Stimulated activated naive CD8-positive, alpha-beta T cell treated with anti-CD3 and anti-CD28 coated beads, Interleukin-15, Interleukin-2, amounts not matched to agents 100 U/mL and 50 U/mL, for 24 hours (primary cell): ENCODE data around the gene WDR20.

Source experiments
- ATAC-seq: fragments of 150-1000 bp; cut with Tn5 transposase; one replicate; pipeline ENCODE4 v1.10.0; 2021
- DNase-seq: peaks from one replicate; pipeline ENCODE4 v3.0.0; 2021

WDR20 gene

DNA sequence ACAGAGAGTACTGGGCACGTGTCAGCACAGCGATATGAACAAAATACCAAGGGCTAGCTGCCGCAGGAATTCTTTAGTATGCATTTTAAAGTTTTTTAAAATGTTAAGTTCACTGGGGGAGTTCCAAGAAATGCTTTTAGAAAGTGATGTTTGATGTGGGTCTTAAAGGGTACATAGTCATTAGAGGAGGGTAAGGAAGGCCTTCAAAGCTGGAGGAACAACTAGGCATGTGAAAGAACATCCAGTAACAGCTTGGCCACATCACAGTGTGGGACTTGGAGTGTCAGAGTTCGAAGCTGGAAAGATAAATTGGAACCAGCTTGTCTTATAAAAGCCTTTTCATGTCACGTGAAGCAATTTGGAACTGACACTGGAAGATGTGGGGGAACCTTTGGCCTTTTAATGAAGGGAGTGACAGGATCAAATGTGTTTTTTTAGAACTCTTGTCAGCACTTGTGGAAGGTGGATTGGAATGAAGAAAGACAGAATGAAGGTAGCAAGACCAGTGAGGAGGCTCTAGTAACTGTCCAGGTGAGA lies 57.7 kb downstream of the WDR20 start:
- peak; percentile 60 for ATAC-seq

DNA sequence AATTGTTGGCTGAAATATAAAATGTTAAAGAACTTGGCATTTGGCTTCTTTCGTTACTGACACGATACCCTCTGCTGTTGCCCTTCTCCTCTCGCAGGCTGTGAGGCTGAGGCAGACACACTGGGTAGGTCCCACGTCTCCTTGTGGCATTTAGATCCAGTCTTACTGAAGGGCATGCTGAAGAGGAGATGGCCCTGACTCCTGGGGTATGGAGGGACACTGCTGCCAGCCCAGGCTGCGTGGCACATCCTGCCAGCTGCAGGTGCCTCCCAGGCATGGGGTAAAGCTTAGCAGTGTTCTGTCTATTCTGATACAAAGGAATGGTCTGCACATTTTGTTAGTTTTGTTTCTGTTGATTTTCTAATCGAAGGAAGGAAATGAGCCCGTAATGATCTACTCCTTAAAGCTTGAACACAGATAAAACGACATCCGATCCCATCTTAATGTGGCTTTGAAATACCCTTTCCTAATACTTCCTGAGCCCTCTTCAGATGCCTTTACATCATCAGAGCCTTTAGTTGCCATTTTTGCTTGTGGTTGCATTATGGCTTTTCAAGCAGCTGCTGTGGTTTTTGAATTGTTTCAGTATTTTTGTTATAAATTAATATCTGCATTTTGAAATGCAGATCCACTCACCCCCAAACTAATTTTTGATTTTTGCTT lies 61.1 kb downstream of the WDR20 start:
- ATAC-seq (peak; percentile 14), DNase-seq (peak; percentile 14)

More for the DNA sequence above, 57.7 kb downstream of the WDR20 start:
- no peak for DNase-seq

DNA sequence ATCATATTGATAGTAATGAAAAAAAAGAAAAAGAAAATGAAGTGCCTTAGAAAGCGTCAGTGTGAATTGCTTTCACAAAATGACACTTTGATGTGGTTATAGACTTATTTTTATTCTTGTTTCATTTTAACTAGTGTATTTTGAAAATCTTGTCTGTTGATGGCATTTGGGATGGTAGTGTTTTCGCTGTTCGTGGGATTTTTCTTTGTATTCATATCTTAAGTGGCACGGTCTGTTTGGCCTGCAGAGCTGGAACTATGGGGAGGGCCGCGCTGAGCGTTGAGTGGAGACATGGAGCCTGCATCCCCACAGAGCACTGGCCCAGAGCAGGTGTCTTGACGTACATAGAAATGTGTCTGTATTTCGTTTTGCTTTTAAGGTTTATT lies 61.6 kb downstream of the WDR20 start:
- ATAC-seq: peak; percentile 65
- peak; percentile 36 for DNase-seq

DNA sequence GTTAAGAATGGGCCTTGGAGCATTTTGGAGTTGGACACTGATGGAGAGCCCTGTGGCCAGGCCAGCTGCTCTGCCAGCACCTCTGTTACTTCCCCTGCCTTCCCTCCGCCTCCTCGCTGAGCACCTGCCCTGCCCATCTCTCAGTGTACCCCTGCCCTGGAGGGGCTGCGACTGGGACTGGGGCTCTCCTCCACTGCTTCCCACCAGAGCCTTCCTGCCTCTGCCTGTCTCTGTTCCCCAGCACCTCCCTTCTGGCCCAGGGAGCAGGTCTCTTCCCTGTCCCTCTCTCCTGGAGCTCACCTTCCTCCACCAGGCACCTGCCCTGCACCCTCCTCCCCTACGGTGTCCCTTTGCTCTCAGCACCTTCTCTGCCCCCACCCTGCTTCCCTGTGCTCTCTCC lies 62.1 kb downstream of the WDR20 start:
- DNase-seq (no peak), ATAC-seq (no peak)

DNA sequence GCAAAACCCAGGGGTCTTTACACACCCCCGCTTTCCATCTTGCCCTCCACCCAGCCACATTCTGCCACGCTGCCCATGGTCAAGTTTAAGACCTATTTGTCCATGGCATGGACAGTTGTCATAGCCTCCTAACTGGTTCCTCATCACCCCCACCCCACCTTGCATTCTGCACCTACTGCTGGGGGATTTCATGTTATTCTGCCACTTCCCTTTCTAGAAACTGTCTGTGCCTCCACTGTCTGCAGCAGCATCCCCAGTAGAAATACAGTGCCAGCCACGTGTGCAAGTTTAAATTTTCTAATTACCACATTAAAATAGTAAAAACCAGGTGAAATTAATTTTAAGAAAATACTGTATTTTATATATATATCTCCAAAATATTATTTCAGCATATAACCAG lies 63.2 kb downstream of the WDR20 start:
- no peak for ATAC-seq
- DNase-seq: no peak

DNA sequence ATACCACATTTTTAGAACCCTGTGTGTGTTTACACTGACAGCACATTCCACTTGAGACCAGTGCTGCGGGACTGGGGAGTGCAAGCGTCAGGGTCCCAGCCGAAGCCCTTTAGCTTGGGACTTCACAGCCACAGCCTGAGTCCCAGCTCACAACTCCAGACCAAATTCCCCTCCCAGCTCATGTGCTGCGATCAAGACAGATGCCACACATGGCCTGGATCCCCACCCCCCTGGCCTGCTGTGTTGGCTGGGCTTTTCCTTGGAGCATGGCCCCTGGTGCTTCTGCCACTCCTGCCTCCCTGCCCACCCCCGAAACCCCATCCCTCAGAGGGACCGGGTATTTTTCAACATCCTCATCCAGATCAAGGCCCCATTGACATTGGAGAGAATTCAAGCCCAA lies 63.7 kb downstream of the WDR20 start:
- ATAC-seq: no peak
- DNase-seq: no peak

DNA sequence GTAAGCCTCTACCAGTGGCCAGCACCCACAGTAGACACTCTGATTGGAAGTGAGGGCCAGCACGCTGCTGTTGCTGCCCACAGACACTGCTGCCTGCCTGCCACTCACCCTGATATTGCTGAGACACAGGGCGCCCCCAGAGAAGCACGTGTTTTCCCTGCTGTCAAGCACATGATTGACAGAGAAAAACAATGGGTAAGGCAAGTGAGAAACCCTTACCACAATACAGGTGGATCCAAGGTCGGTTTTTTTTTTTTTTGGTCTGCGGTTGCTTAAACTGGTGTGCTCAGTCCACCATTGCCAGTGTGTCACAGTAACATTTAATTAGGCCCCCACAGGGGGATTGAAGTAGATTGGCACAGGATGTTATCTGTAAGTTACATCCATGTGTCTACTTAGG lies 65.9 kb downstream of the WDR20 start:
- ATAC-seq (no peak), DNase-seq (no peak)

DNA sequence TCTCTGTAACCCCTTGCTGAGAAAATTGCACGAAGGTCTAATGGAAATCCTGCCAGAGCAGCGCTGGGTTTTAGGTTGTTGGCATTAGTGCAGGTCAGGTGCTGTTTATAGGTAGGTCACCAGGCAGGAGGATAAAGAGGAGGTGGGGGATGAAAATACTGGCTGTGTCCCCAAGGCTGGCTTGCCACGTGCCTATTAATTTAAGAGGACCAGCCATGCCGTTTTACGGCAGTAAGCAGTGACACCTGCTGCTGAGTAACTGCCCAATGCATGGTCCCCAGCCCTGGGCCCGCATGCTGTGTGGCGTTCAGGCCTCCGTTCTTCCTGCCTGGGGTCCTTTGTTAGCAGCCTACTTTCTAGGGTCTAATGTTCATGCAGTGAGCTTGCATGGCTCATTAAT lies 67.2 kb downstream of the WDR20 start:
- DNase-seq (no peak), ATAC-seq (no peak)

DNA sequence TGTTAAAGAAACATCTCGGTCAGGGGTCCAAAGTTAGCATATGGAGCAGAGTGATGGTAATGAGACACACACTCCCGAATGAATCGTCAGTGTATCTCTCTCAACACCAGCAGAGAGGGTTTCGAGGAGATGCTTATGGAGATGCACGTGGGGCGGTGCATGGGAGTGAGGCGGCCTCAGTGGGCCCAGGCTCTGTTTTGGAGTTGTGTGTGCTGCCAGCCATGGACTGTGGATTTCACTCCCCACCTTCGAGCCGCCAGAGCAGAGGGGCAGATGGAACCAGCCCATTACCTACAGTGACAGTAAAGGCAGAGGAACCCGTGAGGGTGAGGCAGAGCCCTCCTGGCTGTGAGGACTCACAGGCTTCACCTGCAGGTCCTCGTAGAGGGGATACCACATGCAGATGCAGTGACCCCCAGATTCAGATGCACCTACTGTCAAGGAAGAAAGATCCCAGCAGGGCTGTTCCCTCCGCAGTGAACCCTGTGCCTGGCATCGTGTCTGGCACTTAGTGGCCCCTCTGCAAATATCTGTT lies 68.2 kb downstream of the WDR20 start:
- ATAC-seq (no peak), DNase-seq (no peak)

DNA sequence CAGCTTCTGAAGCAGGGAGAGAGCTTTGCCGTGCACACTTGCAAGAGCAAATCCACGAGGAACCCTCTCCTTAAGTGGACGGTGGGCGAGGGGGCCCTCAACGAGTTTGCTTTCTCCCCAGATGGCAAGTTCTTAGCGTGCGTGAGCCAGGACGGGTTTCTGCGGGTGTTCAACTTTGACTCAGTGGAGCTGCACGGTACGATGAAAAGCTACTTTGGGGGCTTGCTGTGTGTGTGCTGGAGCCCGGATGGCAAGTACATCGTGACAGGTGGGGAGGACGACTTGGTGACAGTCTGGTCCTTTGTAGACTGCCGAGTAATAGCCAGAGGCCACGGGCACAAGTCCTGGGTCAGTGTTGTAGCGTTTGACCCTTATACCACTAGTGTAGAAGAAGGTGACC lies 69.0 kb downstream of the WDR20 start:
- DNase-seq (no peak), ATAC-seq (no peak)

DNA sequence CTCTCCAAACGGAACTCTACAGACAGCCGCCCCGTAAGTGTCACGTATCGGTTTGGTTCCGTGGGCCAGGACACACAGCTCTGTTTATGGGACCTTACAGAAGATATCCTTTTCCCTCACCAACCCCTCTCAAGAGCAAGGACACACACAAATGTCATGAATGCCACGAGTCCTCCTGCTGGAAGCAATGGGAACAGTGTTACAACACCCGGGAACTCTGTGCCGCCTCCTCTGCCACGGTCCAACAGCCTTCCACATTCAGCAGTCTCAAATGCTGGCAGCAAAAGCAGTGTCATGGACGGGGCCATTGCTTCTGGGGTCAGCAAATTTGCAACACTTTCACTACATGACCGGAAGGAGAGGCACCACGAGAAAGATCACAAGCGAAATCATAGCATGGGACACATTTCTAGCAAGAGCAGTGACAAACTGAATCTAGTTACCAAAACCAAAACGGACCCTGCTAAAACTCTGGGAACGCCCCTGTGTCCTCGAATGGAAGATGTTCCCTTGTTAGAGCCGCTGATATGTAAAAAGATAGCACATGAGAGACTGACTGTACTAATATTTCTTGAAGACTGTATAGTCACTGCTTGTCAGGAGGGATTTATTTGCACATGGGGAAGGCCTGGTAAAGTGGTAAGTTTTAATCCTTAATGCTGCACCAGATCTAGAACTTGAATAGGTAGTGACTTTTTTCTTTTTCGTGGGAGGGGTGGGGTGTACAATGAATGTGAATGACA lies 69.7 kb downstream of the WDR20 start:
- DNase-seq: no peak
- no peak for ATAC-seq

DNA sequence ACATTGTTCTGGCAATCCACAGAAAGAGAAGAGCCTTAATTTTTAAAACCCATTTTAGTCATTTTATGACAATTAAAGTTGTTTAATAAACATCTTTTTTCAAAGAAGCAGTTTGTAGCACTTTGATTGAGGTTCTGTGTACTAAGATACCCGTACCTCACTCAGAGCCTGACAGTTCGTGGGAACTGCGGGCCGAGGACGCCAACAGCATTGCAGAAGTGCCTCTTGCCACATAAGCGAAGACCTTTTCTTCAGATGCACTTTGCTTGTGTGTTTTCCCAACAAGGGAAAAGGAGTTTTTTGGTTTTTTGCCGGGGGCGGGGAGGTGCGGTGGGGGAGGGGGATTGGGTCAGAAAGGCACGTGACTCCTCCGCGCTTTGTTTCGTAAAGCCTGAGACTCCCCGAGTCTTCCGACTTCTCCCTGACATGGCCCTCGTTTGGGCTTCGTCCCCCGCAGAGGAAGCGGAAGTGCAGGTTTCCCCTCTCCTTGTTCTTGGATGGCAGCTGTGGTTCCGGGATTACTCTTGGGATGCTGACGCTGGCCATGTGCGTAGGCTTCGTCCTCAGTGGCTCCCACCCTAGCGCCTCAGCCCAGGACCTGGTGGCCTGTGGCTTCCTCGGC lies 70.8 kb downstream of the WDR20 start:
- ATAC-seq (no peak), DNase-seq (no peak)

DNA sequence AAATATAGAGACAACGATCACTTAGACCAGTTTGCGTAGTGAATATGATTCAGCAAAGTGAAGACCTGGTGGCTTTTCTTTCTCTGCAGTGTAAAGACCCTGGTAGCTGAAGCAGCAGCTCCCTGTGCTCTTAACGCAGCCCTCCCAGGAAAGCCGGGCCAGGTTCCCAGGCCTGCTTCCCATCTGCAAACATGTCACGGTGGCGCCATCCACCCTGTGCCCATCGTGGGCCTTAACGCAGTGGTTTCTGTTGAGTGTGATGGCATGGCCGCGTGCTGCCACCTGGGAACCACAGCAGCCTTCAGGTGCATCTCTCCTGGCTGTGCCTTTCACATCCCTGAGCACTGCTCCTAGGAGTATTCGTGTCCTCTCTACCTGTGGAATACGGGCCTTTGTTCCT lies 71.5 kb downstream of the WDR20 start:
- no peak for ATAC-seq
- DNase-seq: no peak

DNA sequence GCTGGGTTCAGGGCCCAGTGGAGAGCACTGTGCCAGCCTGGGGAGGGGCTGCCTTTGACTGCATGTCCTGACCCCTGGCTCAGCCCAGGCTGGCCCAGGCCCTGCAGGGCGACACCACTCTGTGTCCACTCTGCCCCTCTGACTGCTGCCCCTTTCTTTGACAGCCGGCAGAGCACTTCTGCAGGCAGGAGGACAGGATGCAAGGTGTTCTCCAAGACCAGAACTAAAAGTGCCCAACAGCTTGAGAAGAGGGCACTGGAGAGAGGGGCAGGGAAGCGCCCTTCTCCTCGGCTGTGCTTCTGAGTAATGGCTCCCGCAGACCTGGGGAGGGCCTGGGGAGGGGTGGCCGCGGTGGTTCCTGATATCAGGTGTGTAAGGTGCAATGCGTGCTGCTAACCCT lies 72.7 kb downstream of the WDR20 start:
- ATAC-seq (no peak), DNase-seq (no peak)

DNA sequence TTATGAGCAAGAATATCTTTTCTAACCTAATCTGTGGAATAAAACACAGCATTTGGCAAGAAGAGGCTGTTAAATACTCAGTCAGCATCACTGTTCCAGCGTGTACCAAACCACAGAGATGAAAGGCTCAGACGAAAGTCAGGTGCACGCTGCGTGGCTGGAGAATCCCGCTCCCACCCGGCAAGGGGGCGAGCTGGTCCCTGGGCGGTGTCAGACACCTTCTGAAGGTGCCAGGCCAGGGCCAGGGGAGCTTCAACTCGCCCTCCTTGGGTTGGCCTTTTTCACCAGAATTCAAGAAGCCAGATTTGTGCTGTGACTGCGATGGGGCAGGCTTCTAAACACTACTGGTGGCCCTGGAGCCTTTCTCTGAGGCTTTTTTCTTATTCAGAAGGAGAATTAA lies 73.1 kb downstream of the WDR20 start:
- no peak for DNase-seq
- ATAC-seq: no peak

DNA sequence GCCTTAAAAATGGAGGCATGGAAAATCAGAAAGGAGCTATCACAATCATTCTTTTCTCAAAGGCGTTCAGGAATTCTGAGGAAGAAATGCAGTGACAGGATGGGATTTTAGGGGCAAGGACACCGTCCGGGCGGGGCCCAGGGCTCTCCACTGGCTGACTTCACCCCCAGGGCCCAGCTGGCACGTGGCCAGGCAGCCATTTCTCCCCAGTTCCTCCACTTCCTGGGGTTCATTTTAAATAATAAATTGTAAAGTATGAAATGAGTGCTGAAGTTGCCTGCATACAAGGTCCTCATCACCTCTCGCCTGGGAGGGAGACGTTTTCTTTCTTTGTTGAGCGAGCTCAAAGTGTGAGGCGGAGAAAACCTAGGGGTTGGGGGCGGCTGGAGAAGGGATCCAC lies 73.8 kb downstream of the WDR20 start:
- ATAC-seq: no peak
- no peak for DNase-seq

DNA sequence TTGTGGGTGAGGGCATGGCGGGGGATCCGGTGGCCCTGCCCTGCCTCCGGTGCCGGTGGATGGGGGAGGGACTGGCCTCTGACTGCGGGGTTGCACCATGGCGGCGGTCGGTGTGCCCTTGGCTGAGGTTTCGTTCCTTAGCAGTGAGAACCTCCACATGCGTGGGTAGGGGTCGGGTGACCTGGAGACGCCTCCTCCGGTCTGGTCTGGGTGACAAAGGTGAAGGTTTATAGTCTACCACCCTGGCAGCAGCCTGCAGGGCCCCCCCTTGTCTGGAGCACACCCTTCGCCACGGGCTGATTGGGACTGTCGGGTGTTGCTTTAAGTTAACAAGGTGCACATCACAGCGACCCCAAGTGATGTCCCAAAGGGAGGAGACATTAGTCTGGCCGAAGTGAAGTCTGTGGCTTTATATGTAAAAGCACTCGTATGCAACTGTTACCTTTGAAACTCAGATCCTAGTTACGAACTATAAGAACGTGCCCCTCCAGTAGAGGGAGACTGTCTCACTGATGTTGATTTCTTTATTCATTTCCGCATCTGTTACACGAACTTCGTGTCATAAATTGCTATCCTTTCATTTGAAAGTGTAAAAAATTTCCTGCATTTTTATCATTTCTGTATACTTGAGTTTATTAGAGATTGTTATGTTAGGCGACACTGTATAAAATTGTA lies 74.4 kb downstream of the WDR20 start:
- no peak for DNase-seq
- no peak for ATAC-seq

DNA sequence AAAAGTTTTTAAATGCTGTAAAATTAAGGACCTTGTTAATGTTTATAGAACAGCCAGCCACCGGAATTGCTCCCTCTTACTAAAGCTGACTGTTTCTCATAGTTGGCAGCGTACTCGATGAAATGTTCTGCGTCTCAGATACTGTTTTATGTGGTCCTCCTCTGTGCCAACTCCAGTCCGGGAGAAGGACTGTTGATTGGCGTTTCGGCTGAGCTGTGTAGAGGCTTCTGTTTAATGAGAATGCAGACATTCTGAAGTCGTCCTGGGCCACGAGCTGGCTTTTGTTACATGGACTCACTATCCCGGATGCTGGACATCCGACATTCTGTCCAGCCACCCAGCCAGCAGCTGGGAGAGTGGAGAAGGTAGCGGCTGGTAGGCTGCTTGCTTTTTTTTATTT lies 75.4 kb downstream of the WDR20 start:
- DNase-seq (no peak), ATAC-seq (no peak)

DNA sequence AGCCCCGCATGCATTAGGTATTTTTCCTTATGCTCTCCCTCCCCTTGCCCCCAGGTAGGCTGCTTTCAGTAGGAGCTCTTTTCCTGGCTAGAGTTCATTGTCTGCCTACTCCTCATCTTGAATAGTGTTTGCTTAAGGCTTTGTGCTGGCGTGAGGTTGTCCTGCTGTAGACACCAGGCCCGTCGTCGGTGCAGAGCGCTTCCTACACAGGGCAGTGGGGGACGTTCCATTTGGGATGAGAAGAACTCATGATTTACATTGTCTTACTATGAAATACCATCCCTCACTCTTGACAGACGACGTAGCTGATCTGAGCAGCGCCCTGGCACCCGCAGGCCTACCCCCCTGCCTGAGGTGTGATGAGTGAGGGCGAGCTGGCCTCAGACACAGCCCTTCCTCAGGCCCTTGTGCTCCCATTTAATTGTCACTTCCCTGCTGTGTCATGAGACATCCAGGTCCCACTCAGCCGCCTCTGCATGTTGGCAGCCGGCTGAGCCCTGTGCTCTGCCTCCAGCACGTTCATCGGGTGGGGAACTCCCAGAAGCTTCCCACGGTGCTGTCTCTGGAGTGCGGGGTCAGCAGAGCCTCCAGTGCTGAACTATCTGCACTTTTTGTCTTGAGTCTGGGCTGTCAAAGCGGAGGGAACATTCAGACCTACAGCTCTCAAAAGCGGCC lies 76.0 kb downstream of the WDR20 start:
- ATAC-seq: no peak
- no peak for DNase-seq

DNA sequence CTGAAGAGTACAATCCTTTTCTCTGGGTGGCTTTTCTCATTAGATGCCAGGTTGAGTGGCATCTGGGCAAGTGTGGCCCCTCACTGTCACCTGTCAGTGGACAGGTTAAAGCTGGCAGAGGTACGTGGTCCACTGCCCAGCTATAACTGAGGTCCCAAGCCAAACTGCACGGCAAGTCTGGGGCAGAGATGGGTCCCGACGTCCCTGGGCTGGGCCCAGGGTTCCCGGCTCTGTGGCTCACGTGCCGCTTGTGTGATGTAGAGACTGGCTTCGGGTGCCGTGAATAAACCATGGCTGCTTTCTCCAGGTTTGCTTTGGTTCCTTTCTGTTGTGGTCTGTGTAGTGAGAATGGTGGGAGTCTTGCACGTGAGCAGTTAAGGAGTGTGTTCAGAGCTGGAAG lies 77.7 kb downstream of the WDR20 start:
- no peak for DNase-seq
- ATAC-seq: no peak

DNA sequence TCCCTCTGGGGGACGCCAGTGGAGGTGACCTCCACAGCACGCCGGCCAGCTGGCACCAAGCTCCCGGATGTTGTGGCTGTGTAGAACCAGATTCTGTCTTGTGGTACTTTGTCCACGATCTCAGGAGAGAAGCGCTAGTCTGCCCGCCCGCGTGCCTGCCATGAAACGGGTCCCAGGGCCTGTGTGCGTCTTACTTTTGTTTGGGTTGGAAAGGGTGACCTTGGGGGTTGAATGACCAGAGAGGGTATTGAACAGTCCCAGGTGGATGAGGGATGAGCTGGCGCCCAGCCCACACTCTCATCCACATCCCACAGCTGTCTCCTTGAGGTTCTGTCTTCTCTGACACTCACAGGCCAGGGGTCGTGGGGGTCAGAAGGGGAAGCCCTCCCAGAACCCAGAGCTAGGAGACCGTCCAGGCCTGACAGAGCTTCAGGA lies 78.3 kb downstream of the WDR20 start:
- ATAC-seq: no peak
- no peak for DNase-seq

DNA sequence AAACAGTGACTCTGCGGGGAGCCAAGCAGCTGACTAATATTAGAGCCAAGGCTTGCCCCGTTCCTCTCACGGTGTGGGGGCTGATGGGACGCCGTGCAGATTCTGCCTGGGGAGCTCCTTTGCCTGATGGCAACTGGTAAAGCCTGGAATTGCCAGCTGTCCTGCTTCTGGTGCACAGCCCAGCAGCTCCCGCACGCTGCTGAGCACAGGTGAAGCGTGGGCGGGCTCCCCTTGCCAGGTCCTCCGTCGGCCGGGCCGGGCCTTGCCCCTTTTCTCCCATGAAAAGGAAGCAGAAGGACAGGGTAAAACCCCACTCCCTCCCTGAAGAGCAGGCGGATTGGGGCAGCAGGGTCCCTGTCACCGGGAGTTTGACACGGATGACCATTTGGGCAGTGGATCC lies 79.0 kb downstream of the WDR20 start:
- no peak for DNase-seq
- ATAC-seq: no peak
